ENCODE results near the gene HBG1.

Gene HBG1

GRCh38 chr11:5227681-5228080 lies 22.0 kb downstream of the HBG1 start:
- DNase-seq (ENCODE audit: low read depth in 2 of 2): no peak

GRCh38 chr11:5226732-5227310 lies 22.8 kb downstream of the HBG1 start, which contains the start of gene HBB:
Gene HBB, minus strand, starts transcription at chr11:5227071. Its CDS starts 50 bp downstream, at chr11:5227021.
- DNase-seq (ENCODE audit: low read depth in 2 of 2): no peak

- DNase-seq (ENCODE audit: low read depth in 2 of 2): no peak
These were observed 24.2 kb downstream of the HBG1 start for GRCh38 chr11:5225480-5225871.

GRCh38 chr11:5224538-5225479 lies 24.8 kb downstream of the HBG1 start:
- no peak for DNase-seq (ENCODE audit: low read depth in 2 of 2)

- DNase-seq (ENCODE audit: low read depth in 2 of 2): no peak
These were observed 26.0 kb downstream of the HBG1 start for GRCh38 chr11:5223686-5224085.

GRCh38 chr11:5223146-5223545 lies 26.5 kb downstream of the HBG1 start:
- no peak for DNase-seq (ENCODE audit: low read depth in 2 of 2)

GRCh38 chr11:5210376-5210885 lies 39.2 kb downstream of the HBG1 start:
- no peak for DNase-seq (ENCODE audit: low read depth in 2 of 2)

GRCh38 chr11:5204787-5205186 lies 44.9 kb downstream of the HBG1 start:
- no peak for DNase-seq (ENCODE audit: low read depth in 2 of 2)

- DNase-seq (ENCODE audit: low read depth in 2 of 2): no peak
These were observed 46.3 kb downstream of the HBG1 start for GRCh38 chr11:5203366-5203765.

- DNase-seq (ENCODE audit: low read depth in 2 of 2): no peak
These were observed 49.1 kb downstream of the HBG1 start, which contains the start of gene OR51V1 for GRCh38 chr11:5200582-5200981. Gene OR51V1, minus strand, starts transcription at chr11:5200682. Its CDS starts 0 bp downstream, at chr11:5200682.

GRCh38 chr11:5198285-5198684 lies 51.4 kb downstream of the HBG1 start:
- DNase-seq (ENCODE audit: low read depth in 2 of 2): no peak
